WERI-Rb-1 (cell line): ENCODE measurements around the gene UXS1.

Source experiments
- DNase-seq: peaks from one replicate; pipeline ENCODE4 v3.0.0-alpha.2; 2020
- H3K27ac ChIP-seq: fragments of 250-450 bp; sonication (Bioruptor Pico); 2 replicates; pipeline ENCODE4 v1.5.1; 2020; ENCODE audit warnings: mild to moderate bottlenecking, moderate library complexity
- H3K27me3 ChIP-seq: fragments of 250-450 bp; sonication (Bioruptor Pico); 2 replicates; pipeline ENCODE4 v1.5.1; 2021; ENCODE audit warnings: mild to moderate bottlenecking, low read depth, moderate library complexity; ENCODE audit not compliant: insufficient read depth, severe bottlenecking
- H3K36me3 ChIP-seq: fragments of 250-450 bp; sonication (Bioruptor Pico); 2 replicates; pipeline ENCODE4 v1.5.1; 2020; ENCODE audit warnings: mild to moderate bottlenecking, moderate library complexity
- H3K4me3 ChIP-seq: 2 replicates; pipeline ENCODE4 v1.5.1; 2011; ENCODE audit warnings: low read depth, mild to moderate bottlenecking, control low read depth, low read length
- H3K9me3 ChIP-seq: fragments of 250-450 bp; sonication (Bioruptor Pico); 2 replicates; pipeline ENCODE4 v1.5.1; 2021; ENCODE audit warnings: mild to moderate bottlenecking, moderate library complexity; ENCODE audit not compliant: severe bottlenecking
- TF ChIP-seq, protein P1 (sequence below): IDR thresholded peaks from 2 replicates; pipeline ENCODE4 v1.5.1; 2011; ENCODE audit warnings: low read depth, mild to moderate bottlenecking, control low read depth, inconsistent platforms, low read length

Gene UXS1

DNA sequence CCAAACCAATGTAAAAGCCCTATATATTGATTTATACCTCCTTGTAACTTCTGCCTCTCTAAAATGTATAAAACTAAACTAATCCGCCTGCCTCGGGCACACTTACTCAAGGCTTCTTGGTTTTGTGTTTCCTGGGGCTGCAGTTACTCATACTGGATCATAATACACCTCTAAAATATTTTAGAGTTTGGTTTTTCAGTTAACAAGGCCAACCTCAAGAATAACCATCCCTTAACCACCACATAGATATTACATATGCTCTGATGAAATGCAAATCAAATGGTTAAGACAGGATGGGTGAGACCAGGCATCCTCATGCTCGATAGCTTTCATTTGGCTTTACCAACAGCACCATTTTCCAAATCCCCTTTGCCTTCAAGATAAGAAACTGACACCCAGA lies 46.4 kb downstream of the UXS1 start:
- TF ChIP-seq, protein P1, sequence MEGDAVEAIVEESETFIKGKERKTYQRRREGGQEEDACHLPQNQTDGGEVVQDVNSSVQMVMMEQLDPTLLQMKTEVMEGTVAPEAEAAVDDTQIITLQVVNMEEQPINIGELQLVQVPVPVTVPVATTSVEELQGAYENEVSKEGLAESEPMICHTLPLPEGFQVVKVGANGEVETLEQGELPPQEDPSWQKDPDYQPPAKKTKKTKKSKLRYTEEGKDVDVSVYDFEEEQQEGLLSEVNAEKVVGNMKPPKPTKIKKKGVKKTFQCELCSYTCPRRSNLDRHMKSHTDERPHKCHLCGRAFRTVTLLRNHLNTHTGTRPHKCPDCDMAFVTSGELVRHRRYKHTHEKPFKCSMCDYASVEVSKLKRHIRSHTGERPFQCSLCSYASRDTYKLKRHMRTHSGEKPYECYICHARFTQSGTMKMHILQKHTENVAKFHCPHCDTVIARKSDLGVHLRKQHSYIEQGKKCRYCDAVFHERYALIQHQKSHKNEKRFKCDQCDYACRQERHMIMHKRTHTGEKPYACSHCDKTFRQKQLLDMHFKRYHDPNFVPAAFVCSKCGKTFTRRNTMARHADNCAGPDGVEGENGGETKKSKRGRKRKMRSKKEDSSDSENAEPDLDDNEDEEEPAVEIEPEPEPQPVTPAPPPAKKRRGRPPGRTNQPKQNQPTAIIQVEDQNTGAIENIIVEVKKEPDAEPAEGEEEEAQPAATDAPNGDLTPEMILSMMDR: no peak
- no peak for DNase-seq
- Histone ChIP-seq H3K9me3 (no peaks in the 10 kb centered on the region), H3K27ac (no peak overlapping the region), H3K4me3 (no peak overlapping the region), H3K27me3 (no peaks in the 10 kb centered on the region), H3K36me3 (peaks cover 23% of the 10 kb centered on the region)

DNA sequence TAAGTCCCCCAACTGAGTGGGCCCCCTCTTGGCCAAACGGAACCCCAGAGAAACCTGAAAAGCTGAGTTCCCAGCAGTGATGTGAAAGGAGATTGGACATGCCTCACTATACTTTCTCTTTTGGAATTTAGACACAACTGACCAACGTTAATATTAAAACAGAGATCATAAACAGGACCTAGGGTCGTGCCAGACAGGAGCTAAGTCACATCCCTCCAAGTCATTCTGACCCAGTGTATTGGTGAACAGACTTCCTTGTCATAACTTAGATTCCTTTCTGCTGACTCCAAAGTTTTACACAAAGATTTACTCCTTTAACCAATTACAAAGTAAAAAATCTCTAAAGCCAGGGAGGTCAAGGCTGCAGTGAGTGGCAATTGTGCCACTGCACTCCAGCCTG lies 46.9 kb downstream of the UXS1 start:
- H3K4me3 ChIP-seq: no peak overlapping the region
- peaks cover 24% of the 10 kb centered on the region for H3K36me3 ChIP-seq
- TF ChIP-seq, protein P1: no peak
- DNase-seq: no peak
- H3K9me3 ChIP-seq: no peaks in the 10 kb centered on the region
- H3K27ac ChIP-seq: no peak overlapping the region
- H3K27me3 ChIP-seq: no peaks in the 10 kb centered on the region

DNA sequence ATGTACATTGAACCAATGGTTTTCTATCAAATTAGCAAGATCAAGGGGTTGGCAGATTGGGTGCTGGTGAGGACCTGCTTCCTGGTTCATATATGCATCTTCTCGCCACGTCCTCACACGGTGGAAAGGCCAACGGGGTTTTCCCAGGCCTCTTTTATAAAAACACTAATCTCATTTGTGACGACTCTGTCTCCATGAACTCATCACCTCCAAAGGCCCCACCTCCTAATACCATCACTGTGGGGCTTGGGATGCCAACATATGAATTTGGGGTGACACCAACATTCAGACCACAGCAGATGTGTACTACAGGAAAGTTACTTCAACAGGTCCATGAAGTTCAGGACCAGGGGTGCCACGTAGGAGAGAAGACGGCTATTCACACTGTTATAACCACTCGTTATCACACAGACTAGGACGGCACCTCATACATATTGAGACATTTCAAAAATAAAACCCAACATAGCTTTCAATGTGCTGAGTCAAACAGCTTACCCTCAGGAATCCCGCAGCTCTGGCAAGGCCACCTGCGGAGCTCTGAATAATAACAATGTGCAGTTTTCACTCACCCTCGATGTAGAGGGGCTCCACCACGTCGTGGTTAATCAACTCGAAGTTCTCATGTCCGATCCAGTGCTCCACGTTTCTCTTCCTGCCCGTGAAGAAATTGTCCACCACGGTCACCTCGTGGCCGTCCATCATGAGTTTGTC lies 49.3 kb downstream of the UXS1 start:
- TF ChIP-seq, protein P1: no peak
- Histone ChIP-seq H3K4me3 (no peak overlapping the region), H3K27ac (no peak overlapping the region), H3K9me3 (no peaks in the 10 kb centered on the region), H3K36me3 (peaks cover 19% of the 10 kb centered on the region), H3K27me3 (no peaks in the 10 kb centered on the region)
- DNase-seq: no peak

DNA sequence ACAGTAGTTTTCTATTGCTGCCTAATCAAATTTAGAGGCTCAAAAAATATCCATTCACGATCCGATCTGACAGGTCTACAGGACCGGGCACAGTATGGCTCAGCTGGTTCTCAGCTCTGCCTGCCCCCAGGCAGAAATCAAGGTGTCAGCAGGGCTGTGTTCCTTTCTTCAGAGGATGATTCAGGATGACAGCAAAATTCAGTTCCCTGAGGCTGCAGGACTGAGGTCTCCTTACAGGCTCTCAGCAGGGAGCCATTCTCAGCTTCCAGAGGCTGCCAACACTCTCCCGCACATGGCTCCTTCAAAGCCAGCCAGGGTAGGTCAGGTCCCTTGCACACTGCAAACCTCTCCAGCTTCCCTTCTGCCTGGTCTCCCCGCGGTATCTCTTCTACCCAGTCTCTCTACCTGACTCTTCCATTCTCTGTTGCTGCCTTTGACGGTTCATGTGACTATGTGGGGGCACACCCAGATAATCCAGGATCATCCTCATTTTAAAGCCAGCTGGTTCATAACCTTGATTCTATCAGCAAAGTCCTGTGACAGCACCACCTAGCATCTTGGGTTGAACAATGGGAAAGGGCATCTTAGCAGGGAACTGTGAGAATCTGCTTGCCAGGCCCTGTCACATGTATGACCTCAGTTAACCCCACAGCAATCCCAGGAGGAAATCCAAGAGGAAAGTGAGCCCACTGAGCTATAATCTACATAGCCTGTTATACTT lies 50.4 kb downstream of the UXS1 start:
- peak; percentile 74 for DNase-seq
- Histone ChIP-seq H3K9me3 (no peaks in the 10 kb centered on the region), H3K27ac (peak overlapping the region; percentile 36), H3K36me3 (peaks cover 14% of the 10 kb centered on the region), H3K27me3 (no peaks in the 10 kb centered on the region), H3K4me3 (no peak overlapping the region)
- TF ChIP-seq, protein P1: no peak

DNA sequence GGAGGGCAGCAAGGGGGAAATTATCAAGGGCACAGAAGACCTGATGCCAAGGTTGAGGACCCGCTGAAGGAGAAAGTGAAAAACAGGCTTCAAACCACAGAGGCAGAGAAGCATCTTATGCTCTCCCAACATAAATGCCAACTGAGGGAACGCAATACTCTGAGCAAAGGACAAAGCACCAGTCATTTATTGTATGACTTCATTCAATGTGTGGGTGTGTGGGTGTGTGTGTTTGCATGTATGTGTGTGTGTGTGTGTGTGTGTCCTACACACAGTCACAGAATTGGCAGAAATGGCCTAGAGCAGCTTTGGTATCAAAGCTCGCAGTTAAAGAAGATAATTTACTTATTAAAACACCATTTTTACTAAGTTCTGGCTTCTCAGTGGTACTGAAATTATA lies 51.4 kb downstream of the UXS1 start:
- Histone ChIP-seq H3K4me3 (no peak overlapping the region), H3K27me3 (no peaks in the 10 kb centered on the region), H3K36me3 (peaks cover 12% of the 10 kb centered on the region), H3K9me3 (no peaks in the 10 kb centered on the region), H3K27ac (no peak overlapping the region)
- DNase-seq: no peak
- TF ChIP-seq, protein P1: no peak
